ENCODE measurements around the gene ACSM6. TPM values are rescaled to one million over a fixed set of nuclear protein-coding genes. Genes with fewer than 3 reads are reported as not detected.

ACSM6 gene
- total RNA-seq, 1 experiment from 2014 or later: not detected

DNA sequence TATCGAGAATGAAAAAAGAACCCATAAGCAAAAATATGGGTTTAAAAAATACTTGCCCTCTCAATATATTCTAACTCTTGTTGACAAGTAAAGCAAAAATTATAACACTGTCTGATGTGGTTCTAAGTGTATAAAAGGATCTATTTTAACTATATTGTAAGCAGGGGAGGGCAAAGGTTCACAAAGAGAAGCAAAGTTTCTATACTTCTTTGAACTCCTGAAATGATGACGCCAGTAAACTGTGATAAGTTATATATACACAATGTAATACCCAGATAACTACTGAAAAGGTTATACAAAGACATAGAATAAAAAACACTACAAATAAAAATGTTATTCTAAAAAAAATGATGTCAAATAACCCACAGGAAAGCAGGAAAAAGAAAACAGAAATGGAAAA is 59.6 kb downstream of the ACSM6 start:
- H2BK15ac ChIP-seq (ENCODE audit: low read depth, low read length): no peak overlapping the region
- no peaks in the 10 kb centered on the region for H4K20me1 ChIP-seq (ENCODE audit: control insufficient read depth, insufficient read depth, insufficient read length)
- H4K91ac ChIP-seq (ENCODE audit: insufficient read length, low read depth, low read length): no peak overlapping the region
- H2AK5ac ChIP-seq (ENCODE audit: insufficient read length, low read length): no peak overlapping the region
- H4K8ac ChIP-seq (replicated peaks; ENCODE audit: insufficient read length, low read depth, low read length): no peak overlapping the region
- no peak overlapping the region for H3K27ac ChIP-seq (ENCODE audit: insufficient read length, low read depth, low read length)
- no peak overlapping the region for H2AFZ ChIP-seq (ENCODE audit: low read length)
- no peak overlapping the region for H3K4me2 ChIP-seq (ENCODE audit: insufficient read depth, insufficient read length, low read length)
- H3K23ac ChIP-seq (ENCODE audit: insufficient read length, low read depth, low read length): no peak overlapping the region
- no peaks in the 10 kb centered on the region for H3K9me3 ChIP-seq (ENCODE audit: control insufficient read depth, low read depth, low read length)
- no peak overlapping the region for H2BK12ac ChIP-seq (ENCODE audit: insufficient read length, low read depth, low read length)
- H2BK20ac ChIP-seq (ENCODE audit: low read depth, low read length, poor library complexity, severe bottlenecking): no peak overlapping the region
- no peaks in the 10 kb centered on the region for H3K23me2 ChIP-seq (ENCODE audit: insufficient read length, low read depth, low read length, poor library complexity, severe bottlenecking)
- no CpG with 5 or more reads among the region's 2 CpGs for WGBS (ENCODE audit: extremely low coverage, insufficient read length, low lambda C conversion rate)
- H3K4ac ChIP-seq (ENCODE audit: low read depth, low read length): no peak overlapping the region
- H2BK120ac ChIP-seq (ENCODE audit: low read depth, low read length, poor library complexity, severe bottlenecking): no peak overlapping the region
- no peak for DNase-seq
- H3K27me3 ChIP-seq (ENCODE audit: insufficient read depth, low read length): no peaks in the 10 kb centered on the region
- H3K79me2 ChIP-seq (ENCODE audit: insufficient read depth, low read length): no peaks in the 10 kb centered on the region; the same call in 1 of the 2 replicates
- H3K56ac ChIP-seq (ENCODE audit: insufficient read length, low read depth, low read length): no peak overlapping the region
- H3K9me3 Mint-ChIP-seq: peaks cover 12 to 17% of the 10 kb centered on the region in 2 experiments
- H3K4me3 Mint-ChIP-seq: no peak overlapping the region
- H3K14ac ChIP-seq (ENCODE audit: insufficient read depth, low read length): no peak overlapping the region
- no peak overlapping the region for H3K27ac Mint-ChIP-seq
- H3K18ac ChIP-seq (ENCODE audit: insufficient read length, low read depth, low read length): no peak overlapping the region
- no peak overlapping the region for H3K9ac ChIP-seq (ENCODE audit: extremely low read depth, insufficient read length, low read length)
- no peak overlapping the region for H3T11ph ChIP-seq (ENCODE audit: low read length)
- peaks cover 16 to 20% of the 10 kb centered on the region in 2 experiments for H3K4me1 Mint-ChIP-seq
- H3K79me1 ChIP-seq (ENCODE audit: insufficient read depth, low read depth, low read length, poor library complexity, severe bottlenecking): peaks cover 4% of the 10 kb centered on the region
- peaks cover 27 to 48% (median 38%) of the 10 kb centered on the region in 3 experiments for H3K36me3 Mint-ChIP-seq (ENCODE audit: insufficient read depth in 1 of 3, low read depth in 3 of 3)
- H3K27me3 Mint-ChIP-seq (ENCODE audit: low read depth): no peaks in the 10 kb centered on the region
- H3K4me1 ChIP-seq (ENCODE audit: insufficient read depth, low read length): peaks cover 3% of the 10 kb centered on the region; the same call in 1 of the 2 replicates
- H2BK5ac ChIP-seq (ENCODE audit: insufficient read length, low read length): no peak overlapping the region
- TF ChIP-seq CTCF (conservative IDR thresholded peaks at IDR 0.05): no peak
- no peak overlapping the region for H4K5ac ChIP-seq (ENCODE audit: insufficient read length, low read depth, low read length)
